Measurements from ENCODE around the gene VPS13D. TPM values are rescaled to one million over a fixed set of nuclear protein-coding genes. Genes with fewer than 3 reads are reported as not detected.

The VPS13D gene
- total RNA-seq, 1 donor from 2014 or later: 13.8 TPM

- no peak overlapping the region for H3K4me3 ChIP-seq (ENCODE audit: low read depth, low read length)
- no peak for TF ChIP-seq CTCF (conservative IDR thresholded peaks at IDR 0.05; ENCODE audit: low read depth, low read length)
- no peak for DNase-seq (ENCODE audit: low read depth)
Observed at GRCh38 chr1:12188657-12189327, 41.0 kb upstream of the VPS13D start.

GRCh38 chr1:12189328-12189682 lies 40.5 kb upstream of the VPS13D start:
- no peak overlapping the region for H3K4me3 ChIP-seq (ENCODE audit: low read depth, low read length)
- TF ChIP-seq CTCF (conservative IDR thresholded peaks at IDR 0.05; ENCODE audit: low read depth, low read length): no peak
- no peak for DNase-seq (ENCODE audit: low read depth)

- DNase-seq (ENCODE audit: low read depth): no peak
- H3K4me3 ChIP-seq (ENCODE audit: low read depth, low read length): no peak overlapping the region
- TF ChIP-seq CTCF (conservative IDR thresholded peaks at IDR 0.05; ENCODE audit: low read depth, low read length): no peak
Observed at GRCh38 chr1:12191242-12192032, 38.4 kb upstream of the VPS13D start.

- H3K4me3 ChIP-seq (ENCODE audit: low read depth, low read length): no peak overlapping the region
- no peak for TF ChIP-seq CTCF (conservative IDR thresholded peaks at IDR 0.05; ENCODE audit: low read depth, low read length)
- DNase-seq (ENCODE audit: low read depth): no peak
Observed at GRCh38 chr1:12194666-12195216, 35.1 kb upstream of the VPS13D start.

- TF ChIP-seq CTCF (conservative IDR thresholded peaks at IDR 0.05; ENCODE audit: low read depth, low read length): no peak
- no peak for DNase-seq (ENCODE audit: low read depth)
- H3K4me3 ChIP-seq (ENCODE audit: low read depth, low read length): no peak overlapping the region
Observed at GRCh38 chr1:12195416-12195815, 34.4 kb upstream of the VPS13D start.

- DNase-seq (ENCODE audit: low read depth): no peak
- H3K4me3 ChIP-seq (ENCODE audit: low read depth, low read length): no peak overlapping the region
- peak; percentile 26 for TF ChIP-seq CTCF (conservative IDR thresholded peaks at IDR 0.05; ENCODE audit: low read depth, low read length)
Observed at GRCh38 chr1:12196641-12197482, 33.0 kb upstream of the VPS13D start.
